ENCODE data around the gene SCN8A. TPM values are rescaled to one million over a fixed set of nuclear protein-coding genes. Genes with fewer than 3 reads are reported as not detected.

The SCN8A gene
- polyA plus RNA-seq, 1 experiment: 9.6 TPM

DNA sequence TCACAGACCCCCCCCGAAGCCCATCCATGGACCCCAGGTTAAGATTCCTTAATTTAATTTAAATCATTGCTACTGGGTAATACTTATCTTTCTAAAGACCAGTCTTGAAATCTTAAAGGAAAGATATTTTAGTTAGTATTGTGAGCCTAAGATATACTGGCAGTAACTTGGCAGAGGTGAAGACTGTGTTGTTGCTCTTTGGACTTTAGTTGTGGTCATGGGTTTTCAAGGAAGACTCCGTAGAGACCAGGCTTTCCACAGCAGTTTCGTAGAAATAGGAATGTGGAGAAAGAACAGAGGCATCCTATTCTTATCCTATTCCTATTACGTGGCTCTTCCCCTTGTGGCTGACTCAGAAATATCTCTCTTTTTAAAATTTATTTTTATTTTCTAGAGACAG lies 99.0 kb downstream of the SCN8A start:
- no peak for DNase-seq (ENCODE audit: low read depth, low spot score)
- ChIA-PET CTCF (no interaction called here), POLR2A (interaction anchor here (0.5 kb wide), 1 partner anchor 287 kb away, joined by 6 read pairs; no protein-coding TSS in a partner anchor)
- TF ChIP-seq CTCF (IDR thresholded peaks at IDR 0.05; ENCODE audit: low read depth, low read length): no peak
- no peaks in the 10 kb centered on the region for H3K27me3 ChIP-seq (ENCODE audit: control insufficient read depth, insufficient read depth, low read length)
- H3K9me3 ChIP-seq (ENCODE audit: control insufficient read depth, insufficient read depth, low read length): no peaks in the 10 kb centered on the region
- H3K27ac ChIP-seq (ENCODE audit: low read depth, low read length): no peak overlapping the region
- no peak overlapping the region for H3K4me3 ChIP-seq (ENCODE audit: low read depth, low read length)

DNA sequence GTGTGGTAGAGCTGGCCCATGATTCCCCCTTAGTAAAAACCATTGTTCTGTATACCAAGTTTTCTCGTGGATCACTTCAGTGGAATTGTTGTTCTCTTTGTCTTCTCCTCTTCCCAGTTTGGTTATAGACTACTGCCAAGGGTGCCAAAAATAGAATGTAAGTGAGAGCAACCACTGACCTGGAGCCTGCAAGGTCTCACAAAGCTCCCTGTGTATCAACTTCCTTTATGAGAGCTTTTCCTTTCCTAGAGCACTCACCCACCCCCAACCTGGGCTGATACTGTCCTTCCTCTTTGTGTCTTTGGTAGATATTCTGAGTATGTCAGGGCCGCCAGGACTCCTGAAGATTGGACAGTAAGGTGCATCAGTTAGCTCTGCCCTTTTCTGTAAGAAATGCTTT lies 101.0 kb downstream of the SCN8A start:
- Histone ChIP-seq H3K9me3 (ENCODE audit: control insufficient read depth, insufficient read depth, low read length) (no peaks in the 10 kb centered on the region), H3K27ac (ENCODE audit: low read depth, low read length) (no peak overlapping the region), H3K27me3 (ENCODE audit: control insufficient read depth, insufficient read depth, low read length) (no peaks in the 10 kb centered on the region), H3K4me3 (ENCODE audit: low read depth, low read length) (no peak overlapping the region)
- DNase-seq (ENCODE audit: low read depth, low spot score): no peak
- CTCF ChIA-PET: interaction anchor here (1.1 kb wide), 1 partner anchor 13 kb away, joined by 3 read pairs; no protein-coding TSS in a partner anchor
- no peak for TF ChIP-seq CTCF (IDR thresholded peaks at IDR 0.05; ENCODE audit: low read depth, low read length)
- POLR2A ChIA-PET: no interaction called here

- Histone ChIP-seq H3K9me3 (ENCODE audit: control insufficient read depth, insufficient read depth, low read length) (no peaks in the 10 kb centered on the region), H3K27ac (ENCODE audit: low read depth, low read length) (no peak overlapping the region), H3K27me3 (ENCODE audit: control insufficient read depth, insufficient read depth, low read length) (no peaks in the 10 kb centered on the region), H3K4me3 (ENCODE audit: low read depth, low read length) (no peak overlapping the region)
- CTCF ChIA-PET: interaction anchor here (0.6 kb wide), 2 partner anchors 182 to 196 kb away, joined by 3 read pairs; no protein-coding TSS in a partner anchor
- POLR2A ChIA-PET: no interaction called here
- no peak for DNase-seq (ENCODE audit: low read depth, low spot score)
- no peak for TF ChIP-seq CTCF (IDR thresholded peaks at IDR 0.05; ENCODE audit: low read depth, low read length)
Measured at GRCh38 chr12:51693569-51693968, 102.5 kb downstream of the SCN8A start.

GRCh38 chr12:51694146-51694545 lies 103.1 kb downstream of the SCN8A start:
- ChIA-PET CTCF (no interaction called here), POLR2A (no interaction called here)
- H3K27me3 ChIP-seq (ENCODE audit: control insufficient read depth, insufficient read depth, low read length): no peaks in the 10 kb centered on the region
- H3K4me3 ChIP-seq (ENCODE audit: low read depth, low read length): no peak overlapping the region
- no peak for TF ChIP-seq CTCF (IDR thresholded peaks at IDR 0.05; ENCODE audit: low read depth, low read length)
- no peak for DNase-seq (ENCODE audit: low read depth, low spot score)
- no peak overlapping the region for H3K27ac ChIP-seq (ENCODE audit: low read depth, low read length)
- no peaks in the 10 kb centered on the region for H3K9me3 ChIP-seq (ENCODE audit: control insufficient read depth, insufficient read depth, low read length)

GRCh38 chr12:51695241-51696010 lies 104.4 kb downstream of the SCN8A start:
- ChIA-PET CTCF (interaction anchor here (0.7 to 1.4 kb wide), 2 partner anchors 16 to 163 kb away, joined by 3 to 7 read pairs; no protein-coding TSS in a partner anchor), POLR2A (no interaction called here)
- Histone ChIP-seq H3K27me3 (ENCODE audit: control insufficient read depth, insufficient read depth, low read length) (no peaks in the 10 kb centered on the region), H3K4me3 (ENCODE audit: low read depth, low read length) (no peak overlapping the region), H3K27ac (ENCODE audit: low read depth, low read length) (no peak overlapping the region), H3K9me3 (ENCODE audit: control insufficient read depth, insufficient read depth, low read length) (no peaks in the 10 kb centered on the region)
- no peak for TF ChIP-seq CTCF (IDR thresholded peaks at IDR 0.05; ENCODE audit: low read depth, low read length)
- no peak for DNase-seq (ENCODE audit: low read depth, low spot score)
